Ovary (tissue), 9 donors: ENCODE results near the gene HNRNPC. TPM values are rescaled to one million over a fixed set of nuclear protein-coding genes. Genes with fewer than 3 reads are reported as not detected.

Source experiments
- DNase-seq, 5 donors: peaks; one replicate each; pipeline ENCODE4 v3.0.0-alpha.2; 2019 to 2020
- H3K27ac ChIP-seq, 2 donors: fragments of 200-600 bp; one replicate each; pipeline versions ENCODE4 v1.5.1 to v1.8.0; 2019 to 2022
- H3K27me3 ChIP-seq: fragments of 200-600 bp; one replicate; pipeline ENCODE4 v1.8.0; 2022
- H3K36me3 ChIP-seq: fragments of 200-600 bp; sonication (generic); one replicate; pipeline ENCODE4 v1.5.1; 2019
- H3K4me1 ChIP-seq: one replicate; pipeline ENCODE4 v1.8.1; 2013; ENCODE audit warnings: mild to moderate bottlenecking, moderate library complexity; ENCODE audit not compliant: insufficient read depth
- H3K4me3 ChIP-seq: fragments of 200-600 bp; sonication (generic); one replicate; pipeline ENCODE4 v1.5.1; 2017
- H3K9me3 ChIP-seq, 2 donors: fragments of 200-600 bp in 1 of 2; sonication (generic) in 1 of 2; one replicate each; pipeline versions ENCODE4 v1.5.1 to v1.8.1; 2013 to 2019; ENCODE audit warnings: mild to moderate bottlenecking in 1 of 2, moderate library complexity in 1 of 2
- CTCF ChIP-seq, 3 donors: fragments of 450-650 bp in 2 of 3; fragments of 200-600 bp in 1 of 3; IDR thresholded peaks; one replicate each; pipeline versions ENCODE4 v1.5.1 to v1.8.0; 2016 to 2022; ENCODE audit warnings: antibody characterized with exemption in 3 of 3, mild to moderate bottlenecking in 1 of 3
- EP300 ChIP-seq: sonication (generic); formaldehyde crosslinking; IDR thresholded peaks from one replicate; pipeline ENCODE4 v1.6.1; 2017; ENCODE audit warnings: antibody characterized with exemption
- POLR2A ChIP-seq: fragments of 450-650 bp; IDR thresholded peaks from one replicate; pipeline ENCODE4 v1.6.1; 2017; ENCODE audit warnings: antibody characterized with exemption, mild to moderate bottlenecking, moderate library complexity
- WGBS, 3 donors: extraction: QIAGEN DNeasy Blood & Tissue Kit in 1 of 3; methylation state at CpG; one replicate each; pipeline versions ENCODE4 v1.1.5 to v1.1.7; 2013 to 2017; 5-methylcytosine and 5-hydroxymethylcytosine counted together
- intact Hi-C, 4 donors: fragments of 100-400 bp; cut with DNase I; formaldehyde crosslinking; loops; one replicate each; pipeline versions ENCODE4 v1.11.0 to v1.15.1; 2022 to 2023
- polyA plus RNA-seq, 2 donors: library from polyadenylated mRNA; stranded (reverse); fragments of 200-250 nt in 1 of 2; fragments of 350-450 nt in 1 of 2; fragmentation: Illumina TruSeq in 1 of 2; extraction: RNeasy Lipid Tissue Mini Kit (QIAGEN cat#74804) in 1 of 2; gene quantifications; one replicate each; pipeline ENCODE4 v1.2.3, GENCODE V29; 2013 to 2014
- total RNA-seq, 7 donors: library from RNA; depleted of rRNA in 2 of 7; stranded (reverse); fragments of >200 nt in 2 of 7; fragmentation: NEBNext Ultra II Directional in 3 of 7; extraction: Animal tissue kit (Norgen Biotek cat#: 25700) in 3 of 7; gene quantifications; one replicate each; pipeline versions ENCODE4 v1.1.0 to v1.2.4, GENCODE V29; 2016 to 2023
- donor health status: DM: no; HTN: no; CAD: no; lungs with moderate emphysema.
- donor health status: DM: no; HTN: no; CAD: no.
- donor health status: Bipolar disorder and iron deficiency.
- donor health status: DM: yes; HTN: yes; CAD: no.
- donor health status: DM: no; HTN: no; CAD: no.
- donor health status: DM: yes; HTN: yes; CAD: no.

HNRNPC gene
- total and polyA plus RNA-seq, 9 donors, result 427 to 913 (median 526) TPM

- H3K36me3 ChIP-seq, result no peaks in the 10 kb centered on the region
- no peak overlapping the region for H3K27ac ChIP-seq
- no peaks in the 10 kb centered on the region for H3K27me3 ChIP-seq
- no peak for DNase-seq
- 33 to 36% (median 35%) methylated on average over 3 of the region's 3 CpGs for WGBS, 3 donors
- no peak overlapping the region for H3K4me3 ChIP-seq
- intact Hi-C loops, result loop anchor here in 2 of 4 donors (10.0 kb wide), 2 partner anchors 48 to 158 kb away; partner anchors contain the start of gene TMEM253 (in 1 of the 2)
- H3K4me1 ChIP-seq, result peaks cover 9% of the 10 kb centered on the region
- TF ChIP-seq POLR2A (no peak), EP300 (no peak), CTCF (IDR thresholded peaks at IDR 0.05) (no peak)
- no peaks in the 10 kb centered on the region for H3K9me3 ChIP-seq
These were observed 6.8 kb downstream of the HNRNPC start for GRCh38 chr14:21262410-21262809.

- no peak for DNase-seq
- Histone ChIP-seq H3K4me3 (no peak overlapping the region), H3K27me3 (no peaks in the 10 kb centered on the region), H3K4me1 (peaks cover 10% of the 10 kb centered on the region), H3K36me3 (no peaks in the 10 kb centered on the region), H3K27ac (no peak overlapping the region), H3K9me3 (no peaks in the 10 kb centered on the region)
- 38 to 63% (median 39%) methylated on average over 1 of the region's 1 CpG for WGBS, 3 donors
- intact Hi-C loops, result loop anchor here in 2 of 4 donors (10.0 kb wide), 2 partner anchors 47 to 157 kb away; partner anchors contain the start of gene TMEM253 (in 1 of the 2)
- TF ChIP-seq CTCF (IDR thresholded peaks at IDR 0.05), result no peak
- no peak for TF ChIP-seq EP300
- TF ChIP-seq POLR2A, result no peak
These were observed 7.4 kb downstream of the HNRNPC start for GRCh38 chr14:21261824-21262223.

- Histone ChIP-seq H3K9me3 (no peaks in the 10 kb centered on the region), H3K36me3 (no peaks in the 10 kb centered on the region), H3K4me3 (no peak overlapping the region), H3K27ac (no peak overlapping the region), H3K27me3 (no peaks in the 10 kb centered on the region), H3K4me1 (peaks cover 13% of the 10 kb centered on the region)
- intact Hi-C loops, result no loop called here
- no peak for DNase-seq
- TF ChIP-seq EP300, result no peak
- TF ChIP-seq POLR2A, result no peak
- TF ChIP-seq CTCF (IDR thresholded peaks at IDR 0.05), result no peak
- WGBS, 3 donors, result 80 to 84% (median 82%) methylated on average over 5 of the region's 5 CpGs
These were observed 10.1 kb downstream of the HNRNPC start for GRCh38 chr14:21258889-21259787.

- no peaks in the 10 kb centered on the region for H3K36me3 ChIP-seq
- intact Hi-C loops, result no loop called here
- WGBS, 3 donors, result 78 to 91% (median 82%) methylated on average over 10 of the region's 10 CpGs
- no peak overlapping the region for H3K4me3 ChIP-seq
- TF ChIP-seq EP300 (no peak), CTCF (IDR thresholded peaks at IDR 0.05) (no peak), POLR2A (no peak)
- DNase-seq, result no peak
- no peaks in the 10 kb centered on the region for H3K9me3 ChIP-seq
- no peaks in the 10 kb centered on the region for H3K27me3 ChIP-seq
- peaks cover 13% of the 10 kb centered on the region for H3K4me1 ChIP-seq
- no peak overlapping the region for H3K27ac ChIP-seq
These were observed 11.0 kb downstream of the HNRNPC start for GRCh38 chr14:21258005-21258888.
